ENCODE results near the gene TUT4. TPM values are rescaled to one million over a fixed set of nuclear protein-coding genes. Genes with fewer than 3 reads are reported as not detected.
A peak's percentile ranks its signal among the peaks of the same experiment; 100 is the strongest.

Gene TUT4
- total and polyA plus RNA-seq, 2 donors (not counting 3 experiments of a cell fraction or from before 2014, with no cell fraction given): 24.7 to 41.2 TPM

DNA sequence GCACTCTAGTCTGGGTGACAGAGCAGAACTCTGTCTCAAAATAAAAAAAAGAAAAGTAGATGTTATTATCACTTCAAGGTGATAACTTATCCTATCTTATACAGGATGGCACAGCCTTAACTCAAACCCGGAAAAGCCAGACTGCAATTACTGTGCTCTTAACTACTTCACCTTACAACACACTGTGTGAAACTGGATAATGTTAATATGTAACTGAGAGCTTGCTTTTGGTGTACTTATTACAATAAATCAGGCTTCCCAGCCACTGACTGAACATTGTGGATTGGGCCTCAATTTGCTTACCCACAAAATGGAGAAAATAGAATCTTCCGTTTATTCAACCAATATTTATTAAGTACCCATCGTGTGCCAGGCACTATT, 150.0 kb downstream of the TUT4 start:
- Histone ChIP-seq H3K79me2 (ENCODE audit: control insufficient read depth, insufficient read depth, low read length) (peaks cover 34% of the 10 kb centered on the region), H3K4me3 (replicated peaks in 1 of 3; ENCODE audit: insufficient read depth in 1 of 3, low read depth in 1 of 3, low read length in 3 of 3) (peak overlapping the region in 1 of 3 experiments; percentile 98), H2AFZ (ENCODE audit: low read depth, low read length) (peak overlapping the region; percentile 11), H3K27me3 (ENCODE audit: control insufficient read depth in 2 of 2, insufficient read depth in 2 of 2, low read length in 2 of 2) (no peaks in the 10 kb centered on the region), H3K4me2 (ENCODE audit: insufficient read depth, low read length) (peak overlapping the region; percentile 84), H3K9me1 (replicated peaks; ENCODE audit: control insufficient read depth, extremely low read depth, insufficient read depth, low read length) (no peaks in the 10 kb centered on the region), H3K27ac (ENCODE audit: insufficient read depth, low read depth, low read length) (no peak overlapping the region), H4K20me1 (replicated peaks; ENCODE audit: control insufficient read depth, extremely low read depth, insufficient read depth, low read length) (no peaks in the 10 kb centered on the region), H3K4me1 (ENCODE audit: control insufficient read depth, extremely low read depth, insufficient read depth, low read length) (peaks cover 14% of the 10 kb centered on the region), H3K36me3 (ENCODE audit: control insufficient read depth in 2 of 2, extremely low read depth in 1 of 2, insufficient read depth in 2 of 2, low read length in 2 of 2) (no peaks in the 10 kb centered on the region), H3K9ac (replicated peaks; ENCODE audit: extremely low read depth, insufficient read depth, low read length) (peak overlapping the region; percentile 98), H3K9me3 (replicated peaks; ENCODE audit: control insufficient read depth, insufficient read depth, low read length) (no peaks in the 10 kb centered on the region)
- TF ChIP-seq POLR2A (IDR thresholded peaks at IDR 0.05; ENCODE audit: low read depth, low read length) (no peak), FOS (IDR thresholded peaks at IDR 0.05; ENCODE audit: borderline replicate concordance, insufficient read depth, low read length) (no peak), GATA2 (IDR thresholded peaks at IDR 0.05; ENCODE audit: insufficient read depth, insufficient read length, low read depth, low read length) (no peak), JUN (IDR thresholded peaks at IDR 0.05; ENCODE audit: borderline replicate concordance, insufficient read depth, insufficient read length, low read depth) (no peak), MYC (IDR thresholded peaks at IDR 0.05; ENCODE audit: low read depth, low read length) (no peak), POLR2AphosphoS5 (IDR thresholded peaks at IDR 0.05; ENCODE audit: insufficient read depth, low read depth, low read length) (no peak), EZH2 (IDR thresholded peaks at IDR 0.05; ENCODE audit: borderline replicate concordance, low read depth, low read length, severe bottlenecking) (no peak)
- TF ChIP-seq, protein P1, sequence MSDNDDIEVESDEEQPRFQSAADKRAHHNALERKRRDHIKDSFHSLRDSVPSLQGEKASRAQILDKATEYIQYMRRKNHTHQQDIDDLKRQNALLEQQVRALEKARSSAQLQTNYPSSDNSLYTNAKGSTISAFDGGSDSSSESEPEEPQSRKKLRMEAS (IDR thresholded peaks at IDR 0.05; ENCODE audit: insufficient read depth, insufficient read length): no peak
- TF ChIP-seq, protein P2, sequence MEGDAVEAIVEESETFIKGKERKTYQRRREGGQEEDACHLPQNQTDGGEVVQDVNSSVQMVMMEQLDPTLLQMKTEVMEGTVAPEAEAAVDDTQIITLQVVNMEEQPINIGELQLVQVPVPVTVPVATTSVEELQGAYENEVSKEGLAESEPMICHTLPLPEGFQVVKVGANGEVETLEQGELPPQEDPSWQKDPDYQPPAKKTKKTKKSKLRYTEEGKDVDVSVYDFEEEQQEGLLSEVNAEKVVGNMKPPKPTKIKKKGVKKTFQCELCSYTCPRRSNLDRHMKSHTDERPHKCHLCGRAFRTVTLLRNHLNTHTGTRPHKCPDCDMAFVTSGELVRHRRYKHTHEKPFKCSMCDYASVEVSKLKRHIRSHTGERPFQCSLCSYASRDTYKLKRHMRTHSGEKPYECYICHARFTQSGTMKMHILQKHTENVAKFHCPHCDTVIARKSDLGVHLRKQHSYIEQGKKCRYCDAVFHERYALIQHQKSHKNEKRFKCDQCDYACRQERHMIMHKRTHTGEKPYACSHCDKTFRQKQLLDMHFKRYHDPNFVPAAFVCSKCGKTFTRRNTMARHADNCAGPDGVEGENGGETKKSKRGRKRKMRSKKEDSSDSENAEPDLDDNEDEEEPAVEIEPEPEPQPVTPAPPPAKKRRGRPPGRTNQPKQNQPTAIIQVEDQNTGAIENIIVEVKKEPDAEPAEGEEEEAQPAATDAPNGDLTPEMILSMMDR (IDR thresholded peaks at IDR 0.05; ENCODE audit: extremely low read depth in 1 of 2, insufficient read depth in 1 of 2, low read depth in 1 of 2, low read length in 2 of 2): no peak
- dilution Hi-C loops (cut with MboI; ENCODE audit: extremely low pct_ligation_motif_present, low sequenced_read_pairs): no loop called here
- BruUV-seq (replicated peaks): no TSS peak
- intact Hi-C loops (cut with micrococcal nuclease): loop anchor here (10.0 kb wide), 1 partner anchor 792 kb away; the partner anchor contains the start of gene CPT2
- ChIA-PET POLR2A (no interaction called here), CTCF (interaction anchor here (4.0 kb wide), 1 partner anchor 283 kb away, joined by 27 read pairs; no protein-coding TSS in a partner anchor)
- DNase-seq (ENCODE audit: low read depth, low spot score) (no peak), FAIRE-seq (no peak)

Measured in endothelial cell of umbilical vein (primary cell).